HG03439 (cell line): ENCODE measurements around the gene CLEC16A.

Experiments
- ATAC-seq: cut with Tn5 transposase; IDR thresholded peaks from one replicate; pipeline ENCODE4 v1.9.1; 2021; ENCODE audit warnings: mild to moderate bottlenecking, moderate library complexity; ENCODE audit not compliant: unreplicated experiment

The CLEC16A gene

GRCh38 chr16:11183035-11183812 is 238.9 kb downstream of the CLEC16A start:
- ATAC-seq: peak; percentile 51

DNA sequence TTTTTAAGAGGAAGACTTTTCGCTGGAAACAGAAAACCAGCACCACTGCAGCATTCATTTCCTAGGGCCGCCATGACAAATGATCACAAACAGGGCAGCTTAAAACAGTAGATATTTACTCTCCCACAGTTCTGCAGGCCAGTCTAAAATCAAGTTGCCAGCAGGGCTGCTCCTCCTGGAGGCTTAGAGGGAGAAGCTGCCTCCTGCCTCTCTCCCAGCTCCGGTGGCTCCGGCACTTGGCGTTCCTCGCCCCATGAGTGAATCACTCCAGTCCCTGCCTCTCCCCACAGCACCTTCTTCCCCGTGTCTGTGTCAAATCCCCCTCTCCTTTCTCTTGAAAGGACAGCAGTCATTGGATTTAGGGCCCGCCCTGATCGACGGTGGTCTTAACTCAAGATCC is 239.6 kb downstream of the CLEC16A start:
- ATAC-seq: no peak

DNA sequence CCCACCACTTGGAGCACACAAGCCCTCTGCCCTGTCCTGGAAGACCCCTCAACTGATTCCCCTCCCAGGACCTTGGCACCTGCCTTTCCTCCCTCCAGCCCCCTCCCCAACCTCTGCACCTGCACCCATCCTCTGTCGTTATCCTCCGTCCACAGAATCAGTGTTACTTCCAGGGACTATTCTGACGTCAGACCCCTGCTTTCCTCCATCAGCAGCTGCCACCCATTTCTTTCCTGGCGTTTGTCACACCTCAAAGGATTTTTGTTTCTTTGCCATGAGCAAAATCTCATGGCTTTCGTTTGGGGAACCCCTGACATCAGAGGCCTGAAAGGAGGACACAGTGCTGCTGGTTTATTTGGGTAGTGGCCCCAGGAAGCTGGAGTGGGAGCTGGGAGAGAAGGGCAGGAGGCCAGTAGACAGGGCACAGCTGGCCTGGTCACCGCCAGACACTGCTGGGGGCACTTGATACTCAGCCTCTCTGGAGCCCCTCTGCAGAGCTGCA is 243.2 kb downstream of the CLEC16A start:
- no peak for ATAC-seq

GRCh38 chr16:11188801-11189740 is 244.7 kb downstream of the CLEC16A start:
- ATAC-seq: no peak

- ATAC-seq: no peak
Observed at GRCh38 chr16:11190588-11191560, 246.5 kb downstream of the CLEC16A start.

DNA sequence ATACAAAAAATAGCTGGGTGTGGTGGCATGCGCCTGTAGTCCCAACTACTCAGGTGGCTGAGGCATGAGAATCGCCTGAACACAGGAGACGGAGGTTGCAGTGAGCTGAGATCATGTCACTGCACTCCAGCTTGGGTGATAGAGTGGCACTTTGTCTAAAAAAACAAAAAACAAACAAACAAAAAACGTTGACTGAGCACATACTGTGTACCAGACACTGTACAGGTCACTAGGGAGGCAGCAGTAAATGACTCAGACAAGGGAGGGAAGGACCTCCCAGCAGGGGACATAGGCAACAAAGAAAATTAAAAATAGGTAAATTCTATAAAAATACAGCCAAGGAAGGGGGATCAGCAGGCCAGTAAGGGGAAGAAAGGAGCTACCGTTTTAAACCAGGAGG is 247.3 kb downstream of the CLEC16A start:
- no peak for ATAC-seq

GRCh38 chr16:11193494-11193893 is 249.1 kb downstream of the CLEC16A start:
- ATAC-seq: no peak

- no peak for ATAC-seq
Observed at GRCh38 chr16:11194913-11195312, 250.5 kb downstream of the CLEC16A start.

GRCh38 chr16:11196286-11196828 is 252.0 kb downstream of the CLEC16A start:
- no peak for ATAC-seq

- ATAC-seq: no peak
Observed at GRCh38 chr16:11198375-11198774, 254.0 kb downstream of the CLEC16A start.

DNA sequence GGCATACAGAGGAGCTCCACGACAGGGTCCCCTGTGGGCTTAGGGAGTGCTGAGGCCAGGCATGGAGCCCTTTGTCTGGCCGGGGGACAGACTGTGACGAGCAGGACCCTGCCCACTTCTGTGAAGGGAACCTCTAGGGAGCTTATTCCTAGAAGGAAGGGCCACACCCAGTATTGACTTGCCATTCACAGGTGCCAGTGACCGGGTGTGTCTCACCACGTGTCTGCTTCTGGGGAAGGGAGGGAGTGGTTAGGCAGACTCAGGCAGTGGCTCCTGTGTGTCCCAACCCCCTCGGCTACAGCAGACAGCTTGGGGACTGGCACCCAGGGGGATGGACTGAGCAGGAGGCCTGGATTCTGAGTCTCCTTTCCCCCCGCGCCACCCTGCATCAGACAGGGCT is 254.5 kb downstream of the CLEC16A start:
- ATAC-seq: no peak

DNA sequence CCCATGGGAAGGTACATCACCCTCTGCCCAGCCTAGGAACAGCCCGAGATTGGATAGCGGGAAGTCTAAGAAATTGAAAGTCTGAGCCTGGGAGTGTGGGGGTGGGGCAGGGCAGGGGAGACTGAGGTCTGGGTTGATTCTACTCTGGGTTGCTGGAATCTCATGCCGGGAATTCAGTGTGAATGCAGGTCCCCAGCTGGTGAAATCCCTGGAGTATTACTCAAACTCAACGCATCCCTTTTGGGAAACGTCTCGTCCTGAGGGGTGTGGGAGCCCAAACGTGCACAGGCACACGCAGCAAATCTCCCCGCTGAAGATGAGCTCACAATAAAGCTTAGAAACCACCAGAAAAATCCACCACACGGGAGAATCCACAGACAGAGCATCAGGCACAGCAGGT is 256.2 kb downstream of the CLEC16A start:
- ATAC-seq: no peak

GRCh38 chr16:11201498-11202259 is 257.3 kb downstream of the CLEC16A start:
- ATAC-seq: no peak

GRCh38 chr16:11202260-11203091 is 258.1 kb downstream of the CLEC16A start:
- no peak for ATAC-seq

DNA sequence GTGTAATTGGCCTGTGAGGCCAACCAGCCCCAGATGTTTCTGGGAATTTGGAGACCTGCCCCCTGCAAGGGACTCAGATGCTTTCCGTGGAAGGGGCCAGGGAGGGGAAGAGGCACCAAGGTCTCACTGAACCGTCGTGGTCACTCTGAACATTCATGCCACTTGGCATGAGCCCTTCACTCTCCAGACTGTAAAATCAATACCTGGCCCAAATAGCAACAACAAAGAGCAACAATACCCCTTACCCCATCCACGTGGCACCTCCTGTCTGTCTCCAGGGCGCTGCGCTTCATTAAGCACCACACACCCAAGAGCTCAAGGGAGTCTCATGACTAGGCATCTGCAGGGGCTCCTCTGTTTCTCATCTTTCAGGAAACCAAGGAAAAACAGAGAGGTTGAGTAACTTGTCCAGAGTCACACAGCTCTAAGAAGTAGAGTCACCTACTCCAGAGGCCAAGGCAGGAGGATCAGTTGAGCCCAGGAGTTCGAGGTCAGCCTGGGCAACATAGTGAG is 258.8 kb downstream of the CLEC16A start:
- ATAC-seq: no peak

GRCh38 chr16:11204513-11205047 is 260.2 kb downstream of the CLEC16A start:
- ATAC-seq: no peak

DNA sequence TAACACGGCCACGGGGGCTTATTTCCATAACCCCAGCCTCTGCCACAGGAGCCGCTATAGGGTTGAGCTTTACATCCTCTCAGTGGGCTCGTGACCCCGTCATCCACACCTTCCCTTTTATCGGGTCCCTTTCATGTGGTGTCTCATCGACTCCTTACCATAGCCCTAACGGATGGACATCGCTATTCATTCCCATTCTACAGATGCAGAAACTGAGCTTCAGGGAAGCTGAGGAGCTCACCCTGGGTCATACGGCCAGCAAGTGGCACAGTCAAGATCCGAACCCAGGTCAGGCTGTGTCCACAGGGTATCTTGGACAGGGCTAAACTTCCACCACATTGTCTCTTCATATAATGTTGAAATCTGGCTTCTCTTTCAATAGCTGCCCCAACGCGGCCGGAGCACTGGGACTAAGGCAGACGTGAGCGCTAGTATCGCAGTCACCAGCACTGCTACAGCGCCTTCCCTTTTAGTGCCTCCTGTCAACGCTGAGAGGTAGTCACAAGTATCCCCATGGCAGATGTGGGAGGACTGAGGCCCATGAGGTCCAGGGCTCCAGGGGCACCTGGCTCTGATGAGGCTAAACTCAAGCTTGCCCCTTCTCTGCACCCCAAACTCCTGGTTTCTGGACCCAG is 260.8 kb downstream of the CLEC16A start:
- ATAC-seq: no peak
